SU-DHL-6 (cell line): ENCODE measurements around the gene GFPT2.

Experiments
- H2AFZ ChIP-seq: fragments of 200-600 bp; sonication (generic); 2 replicates; pipeline ENCODE4 v1.6.1; 2014; ENCODE audit warnings: low read depth, mild to moderate bottlenecking, moderate library complexity, mixed read lengths, antibody characterized with exemption, low read length; ENCODE audit not compliant: severe bottlenecking
- H3F3A ChIP-seq: fragments of 200-600 bp; shearing (Covaris generic); 2 replicates; pipeline ENCODE4 v1.6.0; 2016; ENCODE audit warnings: antibody characterized with exemption, mild to moderate bottlenecking; ENCODE audit not compliant: insufficient read depth
- H3K27ac ChIP-seq: fragments of 200-600 bp; sonication (generic); 2 replicates; pipeline ENCODE4 v1.5.1; 2016; ENCODE audit warnings: low read depth, mild to moderate bottlenecking, low read length, moderate library complexity, mixed read lengths
- H3K27me3 ChIP-seq: fragments of 200-600 bp; sonication (generic), shearing (Covaris generic); 2 replicates; pipeline ENCODE4 v1.6.0; 2014; ENCODE audit warnings: mild to moderate bottlenecking, low read length
- H3K36me3 ChIP-seq: fragments of 200-600 bp; sonication (generic); 2 replicates; pipeline ENCODE4 v1.6.1; 2014; ENCODE audit warnings: mild to moderate bottlenecking, low read length, mixed read lengths
- H3K4me2 ChIP-seq: fragments of 300-600, 200-600 bp; shearing (Covaris generic), sonication (generic); 2 replicates; pipeline ENCODE4 v1.6.0; 2014; ENCODE audit warnings: low read length, low read depth, mild to moderate bottlenecking; ENCODE audit not compliant: poor library complexity, severe bottlenecking
- H3K4me3 ChIP-seq: fragments of 200-600 bp; sonication (generic); 2 replicates; pipeline ENCODE4 v1.5.1; 2014; ENCODE audit warnings: antibody characterized with exemption, low read length, mild to moderate bottlenecking, mixed read lengths; ENCODE audit not compliant: insufficient read depth, poor library complexity, severe bottlenecking
- H3K79me2 ChIP-seq: fragments of 200-600 bp; sonication (generic); 2 replicates; pipeline ENCODE4 v1.6.1; 2014; ENCODE audit warnings: mild to moderate bottlenecking, low read length, moderate library complexity; ENCODE audit not compliant: insufficient read depth
- H3K9ac ChIP-seq: fragments of 200-600 bp; sonication (generic); 2 replicates; pipeline ENCODE4 v1.7.0; 2014; ENCODE audit warnings: mild to moderate bottlenecking, low read length
- H3K9me2 ChIP-seq: fragments of 200-600 bp; sonication (generic); replicated peaks from 2 replicates; pipeline ENCODE4 v1.6.1; 2014; ENCODE audit warnings: low read length; ENCODE audit not compliant: insufficient read depth
- H3K9me3 ChIP-seq: fragments of 200-600 bp; sonication (generic); 2 replicates; pipeline ENCODE4 v1.6.1; 2014; ENCODE audit warnings: low read length, mixed read lengths; ENCODE audit not compliant: insufficient read depth
- H4K20me1 ChIP-seq: fragments of 200-600 bp; sonication (generic); 2 replicates; pipeline ENCODE4 v1.6.1; 2014; ENCODE audit warnings: low read depth, mild to moderate bottlenecking, antibody characterized with exemption, low read length, moderate library complexity, mixed read lengths
- EZH2phosphoT487 ChIP-seq: fragments of 200-600 bp; sonication (generic), shearing (Covaris generic); conservative IDR thresholded peaks from 2 replicates; pipeline ENCODE4 v1.6.1; 2018; ENCODE audit warnings: mild to moderate bottlenecking, antibody characterized with exemption, low read length, moderate library complexity, mixed read lengths
- TF ChIP-seq, protein P1 (sequence below): fragments of 200-600 bp; sonication (generic); IDR thresholded peaks from one replicate; pipeline ENCODE4 v1.5.1; 2017; ENCODE audit warnings: antibody characterized with exemption, mild to moderate bottlenecking, low read length, moderate library complexity; ENCODE audit not compliant: insufficient read depth, poor library complexity, severe bottlenecking

Gene GFPT2

DNA sequence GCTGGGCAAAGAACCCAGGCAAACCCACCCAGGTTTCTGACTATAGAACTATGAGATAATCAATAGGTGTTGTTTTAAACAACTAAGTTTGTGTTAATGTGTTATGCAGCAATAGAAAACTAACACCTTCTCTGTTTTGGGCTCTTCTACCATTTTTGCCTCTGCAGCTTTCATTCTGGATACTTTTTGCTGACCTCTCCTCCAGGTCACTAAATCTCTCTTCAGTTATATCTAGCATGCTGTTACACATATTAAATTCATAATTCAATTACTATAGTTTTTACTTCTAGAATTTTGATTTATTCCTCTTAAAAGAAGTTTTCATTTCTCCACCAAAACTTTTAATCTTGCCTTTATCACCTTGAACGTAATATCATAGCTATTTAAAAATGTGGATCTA lies 78.4 kb downstream of the GFPT2 start:
- no peaks in the 10 kb centered on the region for H3F3A ChIP-seq
- H3K9me2 ChIP-seq: no peaks in the 10 kb centered on the region
- H3K27me3 ChIP-seq: no peaks in the 10 kb centered on the region
- no peak overlapping the region for H3K27ac ChIP-seq
- no peak overlapping the region for H3K4me2 ChIP-seq
- H3K9me3 ChIP-seq: no peaks in the 10 kb centered on the region
- H3K79me2 ChIP-seq: no peaks in the 10 kb centered on the region
- TF ChIP-seq EZH2phosphoT487: no peak
- TF ChIP-seq, protein P1, sequence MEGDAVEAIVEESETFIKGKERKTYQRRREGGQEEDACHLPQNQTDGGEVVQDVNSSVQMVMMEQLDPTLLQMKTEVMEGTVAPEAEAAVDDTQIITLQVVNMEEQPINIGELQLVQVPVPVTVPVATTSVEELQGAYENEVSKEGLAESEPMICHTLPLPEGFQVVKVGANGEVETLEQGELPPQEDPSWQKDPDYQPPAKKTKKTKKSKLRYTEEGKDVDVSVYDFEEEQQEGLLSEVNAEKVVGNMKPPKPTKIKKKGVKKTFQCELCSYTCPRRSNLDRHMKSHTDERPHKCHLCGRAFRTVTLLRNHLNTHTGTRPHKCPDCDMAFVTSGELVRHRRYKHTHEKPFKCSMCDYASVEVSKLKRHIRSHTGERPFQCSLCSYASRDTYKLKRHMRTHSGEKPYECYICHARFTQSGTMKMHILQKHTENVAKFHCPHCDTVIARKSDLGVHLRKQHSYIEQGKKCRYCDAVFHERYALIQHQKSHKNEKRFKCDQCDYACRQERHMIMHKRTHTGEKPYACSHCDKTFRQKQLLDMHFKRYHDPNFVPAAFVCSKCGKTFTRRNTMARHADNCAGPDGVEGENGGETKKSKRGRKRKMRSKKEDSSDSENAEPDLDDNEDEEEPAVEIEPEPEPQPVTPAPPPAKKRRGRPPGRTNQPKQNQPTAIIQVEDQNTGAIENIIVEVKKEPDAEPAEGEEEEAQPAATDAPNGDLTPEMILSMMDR: no peak
- H3K9ac ChIP-seq: no peak overlapping the region
- H2AFZ ChIP-seq: no peak overlapping the region
- H3K36me3 ChIP-seq: peaks cover 34% of the 10 kb centered on the region
- H4K20me1 ChIP-seq: no peaks in the 10 kb centered on the region
- no peak overlapping the region for H3K4me3 ChIP-seq

- H3K4me3 ChIP-seq: no peak overlapping the region
- H3K9me3 ChIP-seq: no peaks in the 10 kb centered on the region; the same call in 1 of the 2 replicates
- H3F3A ChIP-seq: no peaks in the 10 kb centered on the region
- H3K79me2 ChIP-seq: no peaks in the 10 kb centered on the region
- no peak overlapping the region for H3K4me2 ChIP-seq
- H3K27me3 ChIP-seq: no peaks in the 10 kb centered on the region
- peaks cover 30% of the 10 kb centered on the region for H3K36me3 ChIP-seq
- H2AFZ ChIP-seq: no peak overlapping the region
- H3K27ac ChIP-seq: no peak overlapping the region
- no peaks in the 10 kb centered on the region for H4K20me1 ChIP-seq
- TF ChIP-seq, protein P1: no peak
- TF ChIP-seq EZH2phosphoT487: no peak
- no peaks in the 10 kb centered on the region for H3K9me2 ChIP-seq
- no peak overlapping the region for H3K9ac ChIP-seq
Measured at GRCh38 chr5:180271221-180271620, 81.9 kb downstream of the GFPT2 start.

DNA sequence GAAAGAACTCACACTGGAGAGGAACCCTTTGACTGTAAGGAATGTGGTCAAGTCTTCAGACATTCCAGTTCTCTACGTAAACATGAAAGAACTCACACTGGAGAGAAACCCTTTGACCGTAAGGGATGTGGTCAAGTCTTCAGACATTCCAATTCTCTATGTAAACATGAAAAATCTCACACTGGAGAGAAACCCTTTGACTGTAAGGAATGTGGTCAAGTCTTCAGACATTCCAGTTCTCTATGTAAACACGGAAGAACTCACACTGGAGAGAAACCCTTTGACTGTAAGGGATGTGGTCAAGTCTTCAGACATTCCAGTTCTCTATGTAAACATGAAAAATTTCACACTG lies 93.9 kb downstream of the GFPT2 start:
- no peak overlapping the region for H3K27ac ChIP-seq
- H3K4me3 ChIP-seq: no peak overlapping the region
- H3K9me3 ChIP-seq: peaks cover 73% of the 10 kb centered on the region
- TF ChIP-seq EZH2phosphoT487: no peak
- TF ChIP-seq, protein P1: no peak
- no peak overlapping the region for H2AFZ ChIP-seq
- H3K36me3 ChIP-seq: peaks cover 68% of the 10 kb centered on the region
- H3K27me3 ChIP-seq: no peaks in the 10 kb centered on the region
- no peaks in the 10 kb centered on the region for H3K79me2 ChIP-seq
- no peak overlapping the region for H3K9ac ChIP-seq
- no peaks in the 10 kb centered on the region for H3K9me2 ChIP-seq
- H3K4me2 ChIP-seq: no peak overlapping the region
- no peaks in the 10 kb centered on the region for H3F3A ChIP-seq
- no peaks in the 10 kb centered on the region for H4K20me1 ChIP-seq
